Right cardiac atrium (tissue), 5 donors: ENCODE measurements around the gene CD1B. TPM values are rescaled to one million over a fixed set of nuclear protein-coding genes. Genes with fewer than 3 reads are reported as not detected.
"Not testable (repeated sequence)": the region's sequence is repeated elsewhere in the genome, so short reads cannot be mapped to it uniquely, and the experiment has no call there.

Source experiments
- ATAC-seq, 2 donors: fragments of 200-7000 bp; cut with Tn5 transposase; one replicate each; pipeline versions ENCODE4 v1.8.0 to v1.9.1; 2020; ENCODE audit warnings: moderate library complexity in 2 of 2, mild to moderate bottlenecking in 1 of 2
- DNase-seq, 3 donors: peaks; one replicate each; pipeline ENCODE4 v3.0.0-alpha.2; 2020
- H3K27ac ChIP-seq: one replicate; pipeline ENCODE4 v1.5.1; 2013; ENCODE audit warnings: mild to moderate bottlenecking, low read length, control low read depth, moderate library complexity
- H3K27me3 ChIP-seq: one replicate; pipeline ENCODE4 v1.6.1; 2013; ENCODE audit not compliant: control insufficient read depth, insufficient read depth
- H3K4me1 ChIP-seq: one replicate; pipeline ENCODE4 v1.6.1; 2013; ENCODE audit warnings: low read length; ENCODE audit not compliant: control insufficient read depth, insufficient read depth
- H3K4me3 ChIP-seq: one replicate; pipeline ENCODE4 v1.5.1; 2013; ENCODE audit warnings: low read length, control low read depth
- H3K9me3 ChIP-seq: one replicate; pipeline ENCODE4 v1.6.1; 2013; ENCODE audit warnings: low read length; ENCODE audit not compliant: control insufficient read depth
- WGBS: extraction: QIAGEN DNeasy Blood & Tissue Kit; methylation state at CpG from one replicate; pipeline ENCODE4 v1.1.7; 2013; 5-methylcytosine and 5-hydroxymethylcytosine counted together
- intact Hi-C, 4 donors: fragments of 100-400 bp; cut with DNase I; formaldehyde crosslinking; loops; one replicate each; pipeline versions ENCODE4 v1.11.0 to v1.14.0; 2022 to 2023
- polyA plus RNA-seq: library from polyadenylated mRNA; stranded (reverse); fragments of 200-250 nt; gene quantifications from one replicate; pipeline ENCODE4 v1.2.3, GENCODE V29; 2013
- total RNA-seq, 4 donors: library from RNA; stranded (reverse); fragmentation: NEBNext Ultra II Directional; extraction: Animal tissue kit (Norgen Biotek cat#: 25700); gene quantifications; one replicate each; pipeline ENCODE4 v1.2.1, GENCODE V29; 2021
- donor health status: healthy with polysubstance abuse.
- donor health status: DM: no; HTN: yes; CAD: no.
- donor health status: DM: no; HTN: no; CAD: no.
- donor health status: DM: no; HTN: yes; CAD: no; lungs with severe emphysema.
- donor health status: DM: yes; HTN: yes; CAD: no.

Gene CD1B
- total and polyA plus RNA-seq, 5 donors = not detected

DNA sequence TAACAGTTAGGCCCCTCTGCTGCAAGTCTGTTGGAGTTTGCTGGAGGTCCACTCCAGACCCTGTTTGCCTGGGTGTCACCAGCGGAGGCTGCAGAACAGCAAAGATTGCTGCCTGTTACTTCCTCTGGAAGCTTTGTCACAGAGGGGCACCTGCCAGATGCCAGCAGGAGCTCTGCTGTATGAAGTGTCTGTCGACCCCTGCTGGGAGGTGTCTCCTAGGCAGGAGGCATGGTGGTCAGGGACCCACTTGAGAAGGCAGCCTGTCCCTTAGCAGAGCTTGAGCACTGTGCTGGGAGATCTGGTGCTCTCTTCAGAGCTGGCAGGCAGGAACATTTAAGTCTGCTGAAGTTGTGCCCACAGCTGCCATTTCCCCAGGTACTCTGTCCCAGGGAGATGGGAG is 48.9 kb downstream of the CD1B start:
- intact Hi-C loops, DNase-seq, H3K27me3 ChIP-seq, H3K9me3 ChIP-seq, H3K27ac ChIP-seq, ATAC-seq, H3K4me1 ChIP-seq, H3K4me3 ChIP-seq: not testable (repeated sequence)
- 78% methylated on average over 2 of the region's 2 CpGs for WGBS

Other genes starting within 250 kb of the CD1B start
- 1 to 10 TPM in 3 of 4 donors, under 1 TPM in 1; 0.64 to 3.4 (median 1.8) TPM for gene CD1D, start 150.6 kb downstream of the CD1B start, total RNA-seq
- gene CD1D, start 150.6 kb downstream of the CD1B start, polyA plus RNA-seq = 1.1 TPM
- not detected for gene CD1A, start 77.1 kb downstream of the CD1B start, total RNA-seq
- not detected for gene CD1A, start 77.1 kb downstream of the CD1B start, polyA plus RNA-seq
- under 1 TPM in 2 of 4 donors, not detected in 2; 0.34 to 0.65 TPM for gene CD1C, start 41.6 kb downstream of the CD1B start, total RNA-seq
- gene CD1C, start 41.6 kb downstream of the CD1B start, polyA plus RNA-seq = not detected
- under 1 TPM in 2 of 4 donors, not detected in 2; 0.29 to 0.59 TPM for gene CD1E, start 22.4 kb upstream of the CD1B start, total RNA-seq
- gene CD1E, start 22.4 kb upstream of the CD1B start, polyA plus RNA-seq = not detected
- gene OR10T2, start 67.9 kb upstream of the CD1B start, total RNA-seq = not detected
- gene OR10T2, start 67.9 kb upstream of the CD1B start, polyA plus RNA-seq = not detected
- gene OR10K2, start 94.7 kb upstream of the CD1B start, total RNA-seq = not detected
- gene OR10K2, start 94.7 kb upstream of the CD1B start, polyA plus RNA-seq = not detected
- not detected for gene OR10K1, start 130.3 kb upstream of the CD1B start, total RNA-seq
- gene OR10K1, start 130.3 kb upstream of the CD1B start, polyA plus RNA-seq = not detected
- gene OR10R2, start 140.7 kb upstream of the CD1B start, total RNA-seq = not detected
- not detected for gene OR10R2, start 140.7 kb upstream of the CD1B start, polyA plus RNA-seq
- gene OR6Y1, start 222.9 kb upstream of the CD1B start, total RNA-seq = not detected
- not detected for gene OR6Y1, start 222.9 kb upstream of the CD1B start, polyA plus RNA-seq
- gene OR6P1, start 239.0 kb upstream of the CD1B start, total RNA-seq = not detected
- not detected for gene OR6P1, start 239.0 kb upstream of the CD1B start, polyA plus RNA-seq
- gene OR10X1, start 248.4 kb upstream of the CD1B start, total RNA-seq = not detected
- not detected for gene OR10X1, start 248.4 kb upstream of the CD1B start, polyA plus RNA-seq